Stomach (tissue), 9 donors: ENCODE measurements around the gene TROAP. TPM values are rescaled to one million over a fixed set of nuclear protein-coding genes. Genes with fewer than 3 reads are reported as not detected.

Experiments used
- DNase-seq, 2 donors: peaks; one replicate each; pipeline versions ENCODE4 v3.0.0 to v3.0.0-alpha.2; 2013 to 2019
- H3K27ac ChIP-seq, 5 donors: fragments of 200-600 bp in 4 of 5; sonication (generic) in 4 of 5; one replicate each; pipeline ENCODE4 v1.5.1; 2013 to 2019; ENCODE audit warnings: mild to moderate bottlenecking in 1 of 5, moderate library complexity in 1 of 5
- H3K27me3 ChIP-seq, 3 donors: fragments of 200-600 bp; sonication (generic); one replicate each; pipeline ENCODE4 v1.5.1; 2017 to 2019; ENCODE audit warnings: mixed run types in 1 of 3
- H3K36me3 ChIP-seq, 4 donors: fragments of 200-600 bp; sonication (generic); 1 replicate in 3 of 4; 2 replicates in 1 of 4; pipeline ENCODE4 v1.5.1; 2016 to 2019
- H3K4me1 ChIP-seq, 4 donors: fragments of 200-600 bp; sonication (generic); one replicate each; pipeline ENCODE4 v1.5.1; 2016 to 2019
- H3K4me3 ChIP-seq, 4 donors: fragments of 200-600 bp; sonication (generic) in 3 of 4; one replicate each; pipeline ENCODE4 v1.5.1; 2016 to 2019; ENCODE audit warnings: mild to moderate bottlenecking in 1 of 4
- H3K9me3 ChIP-seq, 4 donors: fragments of 200-600 bp; sonication (generic); one replicate each; pipeline ENCODE4 v1.5.1; 2016 to 2019
- CTCF ChIP-seq, 7 experiments: fragments of 450-650 bp in 4 of 7; fragments of 200-600 bp in 3 of 7; sonication (generic) in 3 of 7; IDR thresholded peaks; one replicate each; pipeline ENCODE4 v1.5.1; 2016 to 2019; ENCODE audit warnings: antibody characterized with exemption in 7 of 7, control low read depth in 2 of 7, mild to moderate bottlenecking in 1 of 7
- EP300 ChIP-seq: sonication (generic); formaldehyde crosslinking; IDR thresholded peaks from one replicate; pipeline ENCODE4 v1.6.1; 2017; ENCODE audit warnings: antibody characterized with exemption
- POLR2A ChIP-seq, 4 donors: fragments of 450-650 bp; IDR thresholded peaks; one replicate each; pipeline ENCODE4 v1.6.1; 2016; ENCODE audit warnings: antibody characterized with exemption in 4 of 4, control low read depth in 2 of 4, mild to moderate bottlenecking in 1 of 4, moderate library complexity in 1 of 4
- POLR2AphosphoS5 ChIP-seq, 3 donors: sonication (generic); formaldehyde crosslinking; IDR thresholded peaks; one replicate each; pipeline ENCODE4 v1.6.1; 2016; ENCODE audit warnings: antibody characterized with exemption in 3 of 3
- WGBS, 5 donors: extraction: QIAGEN DNeasy Blood & Tissue Kit in 3 of 5; methylation state at CpG; one replicate each; pipeline versions ENCODE4 v1.1.5 to v1.1.7; 2013 to 2018; 5-methylcytosine and 5-hydroxymethylcytosine counted together
- intact Hi-C: fragments of 100-400 bp; cut with DNase I; formaldehyde crosslinking; loops from one replicate; pipeline ENCODE4 v1.15.1; 2023; ENCODE audit warnings: low total_unique reads
- polyA plus RNA-seq, 3 donors: library from polyadenylated mRNA; stranded (reverse); fragments of 200-250 nt; gene quantifications; one replicate each; pipeline ENCODE4 v1.2.3, GENCODE V29; 2013
- total RNA-seq, 5 donors: library from RNA; depleted of rRNA; stranded (reverse); fragments of >200 nt; gene quantifications; one replicate each; pipeline versions ENCODE4 v1.1.0 to v1.2.3, GENCODE V29; 2014 to 2016
- donor health status: healthy with polysubstance abuse.
- donor health status: Bipolar disorder and iron deficiency.
- donor health status: healthy.

TROAP gene
- total and polyA plus RNA-seq, 8 donors: 1.4 to 54.2 (median 8.7) TPM

DNA sequence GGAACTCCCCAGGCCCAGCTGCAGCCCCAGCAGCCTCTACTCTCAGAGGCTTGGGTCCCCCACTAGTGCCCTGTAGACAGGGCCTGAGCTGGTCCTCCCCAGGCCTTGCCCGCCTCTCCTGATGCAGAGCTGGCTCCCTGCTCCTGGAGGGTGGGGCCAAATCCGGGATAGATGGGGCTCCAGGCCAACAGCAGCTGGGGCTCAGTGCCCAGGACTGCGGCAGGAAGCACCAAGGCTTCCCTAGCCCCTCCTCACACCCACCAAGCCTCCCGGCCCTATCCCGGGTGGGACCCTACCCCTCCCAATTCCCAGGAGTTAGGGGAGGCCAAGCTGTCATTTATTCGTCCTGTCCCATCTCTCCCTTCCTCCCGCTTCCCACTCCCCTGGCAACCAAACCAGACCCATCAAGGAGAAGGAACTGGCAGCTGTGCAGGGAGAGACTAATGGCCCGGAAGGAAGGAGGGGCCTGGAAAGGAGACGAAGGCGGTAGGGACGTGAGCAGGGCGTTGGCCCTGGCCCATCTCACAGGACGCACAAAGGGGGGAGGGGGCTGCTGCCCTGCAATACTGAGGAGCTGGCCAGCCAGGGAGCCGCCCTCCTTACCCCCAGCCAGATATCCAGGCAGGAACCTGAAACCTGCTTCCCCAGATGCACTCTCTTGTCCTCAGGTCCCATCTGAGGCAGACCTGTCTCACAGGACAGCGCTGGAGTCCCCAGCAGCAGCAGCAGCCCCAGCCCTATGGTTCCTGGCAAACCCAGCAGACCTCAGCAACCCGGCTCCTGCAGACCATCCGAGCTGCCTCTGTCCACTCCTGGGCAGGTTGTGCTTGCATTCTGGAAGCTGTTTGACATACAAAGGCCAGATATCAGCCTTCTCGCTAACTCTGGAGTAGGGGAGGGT lies 29.7 kb upstream of the TROAP start:
- 15 to 21% (median 16%) methylated on average over 14 to 18 of the region's 18 CpGs for WGBS, 5 donors
- Histone ChIP-seq H3K36me3 (no peaks in the 10 kb centered on the region), H3K27ac (peak overlapping the region in 3 of 5 donors; percentile 12 to 53 (median 49)), H3K27me3 (peaks cover 31 to 54% (median 37%) of the 10 kb centered on the region in 3 donors), H3K9me3 (no peaks in the 10 kb centered on the region), H3K4me3 (peak overlapping the region in 1 of 4 donors; percentile 11), H3K4me1 (peaks cover 28 to 52% (median 44%) of the 10 kb centered on the region in 4 donors)
- DNase-seq: peak; percentile 62 to 75
- no peak for TF ChIP-seq POLR2A (IDR thresholded peaks at IDR 0.05)
- TF ChIP-seq EP300: no peak
- TF ChIP-seq POLR2AphosphoS5 (IDR thresholded peaks at IDR 0.05): no peak
- TF ChIP-seq CTCF (IDR thresholded peaks at IDR 0.05): no peak
- intact Hi-C loops: no loop called here

- TF ChIP-seq EP300 (no peak), POLR2A (IDR thresholded peaks at IDR 0.05) (no peak), CTCF (IDR thresholded peaks at IDR 0.05) (no peak), POLR2AphosphoS5 (IDR thresholded peaks at IDR 0.05) (no peak)
- Histone ChIP-seq H3K4me3 (no peak overlapping the region), H3K36me3 (no peaks in the 10 kb centered on the region), H3K27ac (no peak overlapping the region), H3K9me3 (no peaks in the 10 kb centered on the region), H3K4me1 (peaks cover 28 to 52% (median 44%) of the 10 kb centered on the region in 4 donors), H3K27me3 (peaks cover 32 to 64% (median 46%) of the 10 kb centered on the region in 3 donors)
- intact Hi-C loops: no loop called here
- DNase-seq: peak in 1 of 2 donors; percentile 45
- WGBS, 5 donors: 70 to 86% (median 78%) methylated on average over 8 of the region's 8 CpGs
Observed at GRCh38 chr12:49294086-49294803, 28.8 kb upstream of the TROAP start.

GRCh38 chr12:49294804-49295081 lies 28.3 kb upstream of the TROAP start:
- H3K27me3 ChIP-seq: peaks cover 32 to 69% (median 46%) of the 10 kb centered on the region in 3 donors
- H3K4me1 ChIP-seq: peaks cover 28 to 52% (median 44%) of the 10 kb centered on the region in 4 donors
- TF ChIP-seq EP300: no peak
- no peak for TF ChIP-seq POLR2AphosphoS5 (IDR thresholded peaks at IDR 0.05)
- TF ChIP-seq POLR2A (IDR thresholded peaks at IDR 0.05): no peak
- no peak for TF ChIP-seq CTCF (IDR thresholded peaks at IDR 0.05)
- no peak overlapping the region for H3K27ac ChIP-seq
- WGBS, 5 donors: 54 to 81% (median 70%) methylated on average over 4 to 5 of the region's 5 CpGs
- H3K9me3 ChIP-seq: no peaks in the 10 kb centered on the region
- peak overlapping the region in 1 of 4 donors; percentile 32 for H3K4me3 ChIP-seq
- DNase-seq: peak in 1 of 2 donors; percentile 44
- intact Hi-C loops: no loop called here
- no peaks in the 10 kb centered on the region for H3K36me3 ChIP-seq

DNA sequence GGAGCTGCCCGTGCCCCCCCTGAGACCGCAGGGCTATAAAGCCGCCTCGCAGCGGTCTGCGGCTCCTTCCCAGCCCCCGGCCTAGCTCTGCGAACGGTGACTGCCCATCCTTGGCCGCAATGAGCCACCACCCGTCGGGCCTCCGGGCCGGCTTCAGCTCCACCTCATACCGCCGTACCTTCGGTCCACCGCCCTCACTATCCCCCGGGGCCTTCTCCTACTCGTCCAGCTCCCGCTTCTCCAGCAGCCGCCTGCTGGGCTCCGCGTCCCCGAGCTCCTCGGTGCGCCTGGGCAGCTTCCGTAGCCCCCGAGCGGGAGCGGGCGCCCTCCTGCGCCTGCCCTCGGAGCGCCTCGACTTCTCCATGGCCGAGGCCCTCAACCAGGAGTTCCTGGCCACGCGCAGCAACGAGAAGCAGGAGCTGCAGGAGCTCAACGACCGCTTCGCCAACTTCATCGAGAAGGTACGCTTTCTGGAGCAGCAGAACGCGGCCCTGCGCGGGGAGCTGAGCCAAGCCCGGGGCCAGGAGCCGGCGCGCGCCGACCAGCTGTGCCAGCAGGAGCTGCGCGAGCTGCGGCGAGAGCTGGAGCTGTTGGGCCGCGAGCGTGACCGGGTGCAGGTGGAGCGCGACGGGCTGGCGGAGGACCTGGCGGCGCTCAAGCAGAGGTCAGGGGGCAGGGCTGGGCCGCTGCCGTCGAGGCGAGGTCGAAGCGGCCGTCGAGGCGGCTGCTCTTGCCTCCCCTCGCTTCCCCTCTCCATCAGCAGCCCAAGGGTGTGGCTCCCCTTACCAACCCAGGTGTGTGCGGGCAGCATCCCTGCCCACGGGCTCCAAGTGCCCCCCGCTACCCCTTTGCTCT lies 27.7 kb upstream of the TROAP start, which contains the start of gene PRPH:
PRPH (plus strand) TSS at position 66 of the 855 bp plus-strand sequence; CDS start at position 120, 54 bp downstream.
- TF ChIP-seq EP300 (no peak), POLR2A (IDR thresholded peaks at IDR 0.05) (no peak), CTCF (IDR thresholded peaks at IDR 0.05) (no peak), POLR2AphosphoS5 (IDR thresholded peaks at IDR 0.05) (no peak)
- H3K9me3 ChIP-seq: no peaks in the 10 kb centered on the region
- DNase-seq: peak in 1 of 2 donors; percentile 65
- no peak within 1 kb of the TSS for H3K27ac ChIP-seq
- peaks cover 32 to 74% (median 46%) of the 10 kb centered on the region in 3 donors for H3K27me3 ChIP-seq
- peaks cover 28 to 52% (median 44%) of the 10 kb centered on the region in 4 donors for H3K4me1 ChIP-seq
- intact Hi-C loops: no loop called here
- H3K4me3 ChIP-seq: peak within 1 kb of the TSS in 2 of 4 donors; percentile 14 to 32
- WGBS, 5 donors: 7 to 29% (median 16%) methylated on average over 28 to 82 of the region's 82 CpGs
- no peaks in the 10 kb centered on the region for H3K36me3 ChIP-seq
